GM23338 (cell line): ENCODE data around the gene EYS. TPM values are rescaled to one million over a fixed set of nuclear protein-coding genes. Genes with fewer than 3 reads are reported as not detected.

Experiments
- ATAC-seq: fragments of 200-7000 bp; cut with Tn5 transposase; 3 replicates; pipeline ENCODE4 v1.9.1; 2020
- DNase-seq: peaks from one replicate; pipeline ENCODE4 v3.0.0-alpha.2; 2015; ENCODE audit warnings: low spot score
- H2AFZ ChIP-seq: fragments of 200-600 bp; sonication (generic); 2 replicates; pipeline ENCODE4 v1.8.0; 2016; ENCODE audit warnings: antibody characterized with exemption, mild to moderate bottlenecking, moderate library complexity
- H3F3A ChIP-seq: fragments of 200-600 bp; sonication (generic); replicated peaks from 2 replicates; pipeline ENCODE4 v1.8.0; 2017; ENCODE audit warnings: antibody characterized with exemption, mixed run types, low read depth
- H3K27ac ChIP-seq: fragments of 200-600 bp; sonication (generic); 2 replicates; pipeline ENCODE4 v1.6.1; 2016; ENCODE audit warnings: low read depth
- H3K27me3 ChIP-seq: fragments of 200-600 bp; sonication (generic); 2 replicates; pipeline ENCODE4 v1.8.0; 2016; ENCODE audit warnings: mild to moderate bottlenecking, mixed run types, moderate library complexity; ENCODE audit not compliant: insufficient read depth
- H3K36me3 ChIP-seq: fragments of 200-600 bp; sonication (generic); 2 replicates; pipeline ENCODE4 v1.8.0; 2016; ENCODE audit warnings: mild to moderate bottlenecking; ENCODE audit not compliant: insufficient read depth
- H3K4me1 ChIP-seq: fragments of 200-600 bp; sonication (generic); 2 replicates; pipeline ENCODE4 v1.8.0; 2016; ENCODE audit warnings: mild to moderate bottlenecking, moderate library complexity; ENCODE audit not compliant: insufficient read depth
- H3K4me2 ChIP-seq: fragments of 200-600 bp; sonication (generic); 2 replicates; pipeline ENCODE4 v1.7.1; 2017; ENCODE audit warnings: mixed run types
- H3K4me3 ChIP-seq: fragments of 200-600 bp; sonication (generic); 2 replicates; pipeline ENCODE4 v1.6.1; 2016; ENCODE audit warnings: mixed run types
- H3K79me2 ChIP-seq: fragments of 200-600 bp; sonication (generic); replicated peaks from 2 replicates; pipeline ENCODE4 v1.8.0; 2017; ENCODE audit warnings: mild to moderate bottlenecking; ENCODE audit not compliant: insufficient read depth
- H3K9me2 ChIP-seq: fragments of 200-600 bp; sonication (generic); 2 replicates; pipeline ENCODE4 v1.8.0; 2017; ENCODE audit not compliant: insufficient read depth
- H4K20me1 ChIP-seq: fragments of 200-600 bp; sonication (generic); replicated peaks from 2 replicates; pipeline ENCODE4 v1.8.0; 2017; ENCODE audit warnings: mild to moderate bottlenecking; ENCODE audit not compliant: insufficient read depth
- H3K27ac Mint-ChIP-seq: 2 replicates; pipeline ENCODE4 v1.8.0; 2020; ENCODE audit warnings: inconsistent platforms, mild to moderate bottlenecking, moderate library complexity, mixed read lengths
- H3K27me3 Mint-ChIP-seq: 3 replicates; pipeline ENCODE4 v1.8.0; 2022; ENCODE audit warnings: low read depth, mild to moderate bottlenecking, moderate library complexity, mixed read lengths, inconsistent platforms; ENCODE audit not compliant: insufficient read depth, poor library complexity
- H3K36me3 Mint-ChIP-seq: 3 replicates; pipeline ENCODE4 v1.8.0; 2021; ENCODE audit warnings: low read depth, mild to moderate bottlenecking, inconsistent platforms, moderate library complexity, mixed read lengths
- H3K4me1 Mint-ChIP-seq: 3 replicates; pipeline ENCODE4 v1.8.0; 2020; ENCODE audit warnings: mild to moderate bottlenecking, inconsistent platforms, mixed read lengths
- H3K4me3 Mint-ChIP-seq: 3 replicates; pipeline ENCODE4 v1.8.0; 2021; ENCODE audit warnings: moderate library complexity, mild to moderate bottlenecking, inconsistent platforms, mixed read lengths
- H3K9me3 Mint-ChIP-seq: 3 replicates; pipeline ENCODE4 v1.8.0; 2020; ENCODE audit warnings: moderate library complexity, mild to moderate bottlenecking, inconsistent platforms, mixed read lengths
- ETS1 ChIP-seq: IDR thresholded peaks from 2 replicates; pipeline ENCODE4 v1.6.1; 2016; ENCODE audit warnings: antibody characterized with exemption
- EZH2phosphoT487 ChIP-seq: fragments of 200-600 bp; sonication (generic); IDR thresholded peaks from one replicate; pipeline ENCODE4 v1.8.1; 2018; ENCODE audit warnings: antibody characterized with exemption; ENCODE audit not compliant: unreplicated experiment
- NANOG ChIP-seq: IDR thresholded peaks from 2 replicates; pipeline ENCODE4 v1.6.1; 2016; ENCODE audit warnings: antibody characterized with exemption, borderline replicate concordance
- ZNF114 ChIP-seq: fragments of 250-450 bp; sonication (Bioruptor Pico); IDR thresholded peaks from 2 replicates; pipeline ENCODE4 v1.5.0; 2020; ENCODE audit warnings: mild to moderate bottlenecking, moderate library complexity
- ZNF331 ChIP-seq: fragments of 250-450 bp; sonication (Bioruptor Pico); IDR thresholded peaks from 2 replicates; pipeline ENCODE4 v1.5.0; 2020; ENCODE audit warnings: low read depth, mild to moderate bottlenecking, moderate library complexity
- ZNF462 ChIP-seq: fragments of 250-450 bp; sonication (Bioruptor Pico); IDR thresholded peaks from 2 replicates; pipeline ENCODE4 v1.5.0; 2020; ENCODE audit warnings: mild to moderate bottlenecking, moderate library complexity
- polyA plus RNA-seq: library from polyadenylated mRNA; unstranded; fragments of >200 nt; fragmentation: Nextera tagmentation; extraction: Ambion mirVana; gene quantifications from 2 replicates; pipeline ENCODE4 v1.2.1, GENCODE V29; 2016
- total RNA-seq: library from RNA; depleted of rRNA; stranded (reverse); fragments of >200 nt; shearing (Covaris generic); gene quantifications from 2 replicates; pipeline ENCODE4 v1.2.3, GENCODE V29; 2014

The EYS gene
- total and polyA plus RNA-seq, 2 experiments from 2014 or later, result 0.38 to 0.52 TPM

GRCh38 chr6:65262241-65262640, 444.8 kb downstream of the EYS start:
- H2AFZ ChIP-seq, result no peak overlapping the region
- no peaks in the 10 kb centered on the region for H3K79me2 ChIP-seq
- H3K4me1 ChIP-seq, result no peaks in the 10 kb centered on the region
- H3K9me3 Mint-ChIP-seq, result peaks cover 4% of the 10 kb centered on the region
- H3K36me3 ChIP-seq, result no peaks in the 10 kb centered on the region
- no peaks in the 10 kb centered on the region for H4K20me1 ChIP-seq
- H3K36me3 Mint-ChIP-seq, result peaks cover 4% of the 10 kb centered on the region; the same call in 2 of the 3 replicates
- H3K4me3 Mint-ChIP-seq, result no peak overlapping the region
- no peak overlapping the region for H3K4me2 ChIP-seq
- H3F3A ChIP-seq, result no peaks in the 10 kb centered on the region
- H3K4me3 ChIP-seq, result no peak overlapping the region
- no peak overlapping the region for H3K27ac ChIP-seq
- peaks cover 2% of the 10 kb centered on the region for H3K27me3 Mint-ChIP-seq
- no peak overlapping the region for H3K27ac Mint-ChIP-seq
- DNase-seq (no peak), ATAC-seq (no peak)
- no peak for TF ChIP-seq NANOG
- no peaks in the 10 kb centered on the region for H3K9me2 ChIP-seq
- peaks cover 13% of the 10 kb centered on the region for H3K4me1 Mint-ChIP-seq
- H3K27me3 ChIP-seq, result no peaks in the 10 kb centered on the region

GRCh38 chr6:65259982-65260381, 447.0 kb downstream of the EYS start:
- peaks cover 12% of the 10 kb centered on the region for H3K9me3 Mint-ChIP-seq
- Histone ChIP-seq H3F3A (no peaks in the 10 kb centered on the region), H3K4me2 (no peak overlapping the region), H3K4me3 (no peak overlapping the region), H3K36me3 (no peaks in the 10 kb centered on the region), H4K20me1 (no peaks in the 10 kb centered on the region), H3K27me3 (no peaks in the 10 kb centered on the region), H2AFZ (peak overlapping the region; percentile 3; the same call in 1 of the 2 replicates), H3K79me2 (no peaks in the 10 kb centered on the region), H3K27ac (no peak overlapping the region), H3K4me1 (no peaks in the 10 kb centered on the region), H3K9me2 (no peaks in the 10 kb centered on the region)
- peaks cover 4% of the 10 kb centered on the region; the same call in 2 of the 3 replicates for H3K36me3 Mint-ChIP-seq
- peak overlapping the region; percentile 62 for H3K27ac Mint-ChIP-seq
- peaks cover 13% of the 10 kb centered on the region for H3K4me1 Mint-ChIP-seq
- no peak for TF ChIP-seq ETS1
- 0 out of 2 replicates have a peak, but pooled peaks have one; percentile 19 for TF ChIP-seq ZNF462 (CRISPR knock-in tag)
- TF ChIP-seq ZNF114, result no peak
- TF ChIP-seq EZH2phosphoT487, result no peak
- no peak for TF ChIP-seq ZNF331 (CRISPR knock-in tag)
- H3K27me3 Mint-ChIP-seq, result peaks cover 2% of the 10 kb centered on the region
- peak; percentile 59 for ATAC-seq
- H3K4me3 Mint-ChIP-seq, result no peak overlapping the region
- DNase-seq, result peak; percentile 19
